Prostate gland (tissue), 2 donors: ENCODE measurements around the gene YEATS4. TPM values are rescaled to one million over a fixed set of nuclear protein-coding genes. Genes with fewer than 3 reads are reported as not detected.

Experiments used
- small RNA-seq, 2 donors: library from RNA; depleted of rRNA; stranded (forward); fragments of <200 nt; gene quantifications; one replicate each; pipeline ENCODE3, GENCODE V24; 2016
- total RNA-seq, 2 donors: library from RNA; depleted of rRNA; stranded (reverse); fragments of >200 nt; gene quantifications; one replicate each; pipeline ENCODE4 v1.1.0, GENCODE V29; 2016

Gene YEATS4
- total RNA-seq, 2 donors from 2014 or later = 29.0 to 57.4 TPM

Small RNA genes lying within 50 kb of the gene (small RNA-seq; reads per million reads assigned to genes)
- 0 reads per million in 2 donors for gene RN7SL804P

Other genes with a start within 250 kb of the YEATS4 start
- gene CPSF6, start 120.2 kb upstream of the YEATS4 start, total RNA-seq = 100 to 1,000 TPM in 1 of 2 donors, 10 to 100 TPM in 1; 22.5 to 484 TPM
- gene LYZ, start 11.4 kb upstream of the YEATS4 start, total RNA-seq = 10 to 100 TPM; 26.6 to 27.3 TPM
- 10 to 100 TPM; 39.5 to 65.6 TPM for gene FRS2, start 110.6 kb downstream of the YEATS4 start, total RNA-seq
- 100 to 1,000 TPM in 1 of 2 donors, 10 to 100 TPM in 1; 86.7 to 116 TPM for gene CCT2, start 225.7 kb downstream of the YEATS4 start, total RNA-seq